GM15510 (cell line): ENCODE results near the gene NCKAP1.

Experiments
- POLR2A ChIP-seq: IDR thresholded peaks from 3 replicates; pipeline ENCODE4 v1.6.1; 2011; ENCODE audit warnings: borderline replicate concordance; ENCODE audit not compliant: insufficient read length; ENCODE audit errors: extremely low read depth

Gene NCKAP1

DNA sequence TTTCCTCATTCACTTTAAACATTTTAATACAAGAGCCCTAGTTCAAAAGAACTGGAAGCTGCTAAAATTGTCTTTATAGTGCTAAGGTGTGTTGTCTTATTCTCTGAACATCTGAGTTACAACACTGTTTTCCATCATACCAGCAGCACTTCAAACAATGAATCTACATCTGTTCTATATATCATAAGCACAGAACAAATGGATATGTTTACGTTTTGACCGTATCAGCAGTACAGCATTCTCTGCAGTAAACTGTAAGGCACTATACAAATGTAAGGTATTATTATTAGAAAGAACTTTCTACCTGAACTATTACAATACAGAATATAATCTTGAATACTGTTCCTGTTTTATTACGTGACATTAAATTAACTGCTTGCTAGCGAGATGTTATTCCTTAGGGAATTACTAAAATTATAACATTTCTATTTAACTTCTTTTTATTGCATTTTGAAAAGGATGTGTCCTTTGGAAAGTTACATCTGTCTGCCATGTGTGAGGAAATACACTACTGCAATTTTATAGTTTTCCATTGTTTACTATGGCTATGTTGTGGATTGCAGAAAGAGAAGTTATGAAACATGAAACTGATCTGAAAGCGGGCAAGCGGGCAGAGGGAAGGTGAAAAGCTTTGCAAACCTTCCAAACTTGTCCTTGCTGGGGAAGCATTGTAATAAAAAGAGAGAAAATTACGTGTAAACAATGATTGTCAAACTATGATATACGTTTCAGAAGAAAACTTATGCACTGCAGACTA lies 13.7 kb downstream of the NCKAP1 start:
- no peak for TF ChIP-seq POLR2A

DNA sequence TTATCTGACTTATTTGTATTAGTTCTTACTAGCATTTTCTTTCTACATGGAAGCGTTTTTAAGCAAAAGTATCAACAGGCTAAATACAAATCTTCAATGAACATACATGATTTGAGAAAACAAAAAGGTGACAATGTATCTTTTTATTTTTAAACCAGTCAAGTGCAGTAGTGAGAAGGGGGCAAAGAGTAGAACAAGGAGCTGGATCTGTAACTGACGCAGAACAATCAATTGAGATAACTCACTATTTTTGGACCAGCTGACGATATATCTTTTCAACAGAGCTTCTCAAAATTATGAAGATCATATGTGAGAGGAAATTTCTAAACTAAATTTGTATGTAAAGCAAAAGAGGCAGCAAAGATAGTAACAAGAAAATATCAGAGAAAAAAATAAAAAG lies 15.5 kb downstream of the NCKAP1 start:
- no peak for TF ChIP-seq POLR2A

DNA sequence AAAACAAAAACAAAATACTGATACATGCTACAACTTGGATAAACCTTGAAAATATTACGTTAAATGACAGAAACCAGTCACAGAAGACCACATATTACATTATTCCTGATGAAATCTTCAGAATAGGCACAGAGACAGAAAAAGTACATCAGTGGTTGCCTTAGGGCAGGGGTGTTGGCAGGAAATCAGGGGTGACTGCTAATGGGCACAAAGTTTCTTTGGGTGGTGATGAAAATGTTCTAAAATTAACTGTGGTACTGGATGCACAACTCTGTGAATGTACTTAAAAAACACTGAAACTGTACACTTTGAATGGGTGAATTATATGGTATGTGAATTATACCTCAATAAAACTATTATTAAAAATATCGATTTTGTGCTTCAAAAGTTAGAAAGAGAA lies 16.6 kb downstream of the NCKAP1 start:
- no peak for TF ChIP-seq POLR2A

GRCh38 chr2:183019718-183020442 lies 18.4 kb downstream of the NCKAP1 start:
- no peak for TF ChIP-seq POLR2A

GRCh38 chr2:183014005-183014404 lies 24.3 kb downstream of the NCKAP1 start:
- TF ChIP-seq POLR2A: no peak

GRCh38 chr2:183011743-183012142 lies 26.5 kb downstream of the NCKAP1 start:
- no peak for TF ChIP-seq POLR2A

GRCh38 chr2:183010112-183010511 lies 28.1 kb downstream of the NCKAP1 start:
- no peak for TF ChIP-seq POLR2A

- no peak for TF ChIP-seq POLR2A
These were observed 28.9 kb downstream of the NCKAP1 start for GRCh38 chr2:183009249-183009899.

GRCh38 chr2:183001948-183002347 lies 36.3 kb downstream of the NCKAP1 start:
- TF ChIP-seq POLR2A: no peak

DNA sequence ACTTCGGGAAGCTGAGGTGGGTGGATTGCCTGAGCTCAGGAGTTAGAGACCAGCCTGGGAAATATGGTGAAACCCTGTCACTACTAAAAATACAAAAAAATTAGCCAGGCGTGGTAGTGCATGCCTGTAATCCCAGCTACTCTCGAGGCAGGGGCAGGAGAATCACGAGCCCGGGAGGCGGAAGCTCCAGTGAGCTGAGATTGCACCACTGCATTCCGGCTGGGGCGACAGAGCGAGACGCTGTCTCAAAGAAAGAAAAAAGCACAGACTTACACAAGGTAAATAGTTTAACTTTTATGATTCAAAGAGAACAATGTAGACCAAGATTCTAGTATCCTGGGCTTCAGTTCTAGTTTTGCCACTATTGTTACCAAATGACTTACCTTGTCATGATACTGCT lies 37.4 kb downstream of the NCKAP1 start:
- TF ChIP-seq POLR2A: no peak

- no peak for TF ChIP-seq POLR2A
These were observed 38.8 kb downstream of the NCKAP1 start for GRCh38 chr2:182999348-183000028.

DNA sequence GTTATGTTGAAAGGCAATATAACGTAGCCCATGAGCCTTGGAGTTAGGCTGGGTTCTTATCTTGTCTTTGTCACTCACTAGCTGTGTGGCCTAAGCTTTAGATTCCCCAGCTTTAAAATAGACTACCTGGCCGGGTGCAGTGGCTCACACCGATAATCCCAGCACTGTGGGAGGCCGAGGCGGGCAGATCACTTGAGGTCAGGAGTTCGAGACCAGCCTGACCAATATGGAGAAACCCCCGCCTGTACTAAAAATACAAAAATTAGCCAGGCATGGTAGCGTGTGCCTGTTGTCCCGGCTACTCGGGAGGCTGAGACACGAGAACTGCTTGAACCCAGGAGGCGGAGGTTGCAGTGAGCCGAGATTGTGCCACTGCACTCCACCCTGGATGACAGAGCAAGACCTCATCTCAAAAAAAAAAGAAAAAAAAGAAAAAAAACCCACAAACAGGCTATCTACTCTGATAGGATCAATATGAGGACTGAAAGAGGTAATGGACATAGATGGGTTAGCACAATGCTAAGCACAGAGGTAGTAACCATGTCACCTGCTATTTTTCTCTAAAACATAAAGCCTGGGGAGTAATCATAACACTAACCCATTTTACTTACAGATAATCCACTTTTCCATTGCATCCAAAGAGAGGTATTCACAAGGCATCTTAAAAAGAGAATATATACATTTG lies 43.9 kb downstream of the NCKAP1 start:
- TF ChIP-seq POLR2A: no peak

GRCh38 chr2:182982941-182983340 lies 55.3 kb downstream of the NCKAP1 start:
- TF ChIP-seq POLR2A: no peak

- no peak for TF ChIP-seq POLR2A
These were observed 57.6 kb downstream of the NCKAP1 start for GRCh38 chr2:182980652-182981051.
